ENCODE data around the gene SNTN.

The SNTN gene

DNA sequence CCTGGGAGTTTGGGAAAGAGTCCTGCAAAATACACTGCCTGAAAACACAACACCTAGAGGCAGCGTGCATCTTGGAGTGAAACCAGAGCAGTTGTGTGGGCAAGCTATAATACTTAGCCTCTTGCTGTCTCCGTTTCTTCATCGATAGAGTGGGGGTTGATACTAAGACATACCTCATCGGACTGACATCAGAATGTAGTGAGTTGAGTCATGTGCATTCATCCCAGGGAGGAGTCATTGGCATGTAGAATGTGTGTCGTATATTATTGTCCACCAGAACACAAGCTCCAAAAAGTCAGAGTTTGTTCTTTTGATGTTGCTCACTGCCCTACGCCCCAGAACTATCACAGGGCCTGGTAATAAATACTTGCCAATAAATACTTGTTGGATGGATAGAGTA lies 4.3 kb downstream of the SNTN start:
- TF ChIP-seq POLR2AphosphoS5 (IDR thresholded peaks at IDR 0.05; ENCODE audit: borderline replicate concordance, low read depth, low read length) (no peak), EZH2 (IDR thresholded peaks at IDR 0.05) (no peak), FOXP2 (optimal IDR thresholded peaks at IDR 0.05; ENCODE audit: control extremely low read depth, extremely low read length, insufficient read depth) (no peak)
- Histone ChIP-seq H3K27ac (no peak overlapping the region), H3K4me3 (no peak overlapping the region), H3K36me3 (ENCODE audit: insufficient read depth, low read length) (no peaks in the 10 kb centered on the region), H3K9me3 (ENCODE audit: low read depth, low read length) (no peaks in the 10 kb centered on the region), H3K9ac (ENCODE audit: insufficient read length) (no peak overlapping the region)
- no peak for DNase-seq (ENCODE audit: low read depth, low spot score)

DNA sequence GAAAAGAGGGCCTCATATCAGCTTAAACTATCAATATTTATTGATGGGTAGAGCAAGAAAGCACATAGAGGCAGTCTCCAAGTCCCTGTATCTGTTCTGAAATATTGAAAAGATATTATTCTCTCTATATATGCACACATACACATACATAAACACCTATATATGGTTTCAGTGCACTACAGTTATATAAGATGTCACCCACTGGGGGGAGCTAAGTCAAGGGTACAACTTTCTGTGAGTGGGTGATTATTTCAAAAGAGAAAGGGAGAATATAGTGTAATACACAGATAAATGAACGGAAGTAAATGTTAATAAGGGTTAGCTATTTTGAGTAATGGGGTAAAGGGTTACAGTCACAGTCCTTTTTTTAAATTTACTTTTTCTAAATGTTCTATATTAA lies 8.8 kb downstream of the SNTN start:
- no peak overlapping the region for H3K27ac ChIP-seq
- H3K4me3 ChIP-seq, result no peak overlapping the region
- H3K9me3 ChIP-seq (ENCODE audit: low read depth, low read length), result no peaks in the 10 kb centered on the region
- TF ChIP-seq POLR2AphosphoS5 (IDR thresholded peaks at IDR 0.05; ENCODE audit: borderline replicate concordance, low read depth, low read length) (no peak), FOXP2 (optimal IDR thresholded peaks at IDR 0.05; ENCODE audit: control extremely low read depth, extremely low read length, insufficient read depth) (no peak), EZH2 (IDR thresholded peaks at IDR 0.05) (no peak)
- H3K36me3 ChIP-seq (ENCODE audit: insufficient read depth, low read length), result no peaks in the 10 kb centered on the region
- H3K9ac ChIP-seq (ENCODE audit: insufficient read length), result no peak overlapping the region
- no peak for DNase-seq (ENCODE audit: low read depth, low spot score)

DNA sequence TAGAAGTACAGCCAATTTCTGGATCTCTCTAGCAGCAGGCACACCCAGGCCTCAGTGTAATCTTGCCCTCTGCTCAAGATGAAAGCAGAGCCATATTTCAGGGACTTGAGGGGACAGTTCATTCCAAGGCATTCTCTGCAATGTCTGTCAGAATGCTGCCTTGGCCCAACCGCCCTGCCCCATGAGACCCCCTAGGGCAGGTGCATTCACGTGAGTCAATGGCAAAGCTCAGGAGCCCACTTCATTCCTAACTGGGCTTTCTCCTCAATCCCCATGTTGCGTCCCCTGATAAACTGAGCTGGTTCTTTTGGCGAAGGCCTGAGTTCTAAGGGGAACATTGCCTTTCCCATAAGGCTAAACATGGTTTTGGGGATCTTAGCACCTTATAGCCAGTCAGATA lies 9.5 kb downstream of the SNTN start:
- TF ChIP-seq EZH2 (IDR thresholded peaks at IDR 0.05) (no peak), POLR2AphosphoS5 (IDR thresholded peaks at IDR 0.05; ENCODE audit: borderline replicate concordance, low read depth, low read length) (no peak), FOXP2 (optimal IDR thresholded peaks at IDR 0.05; ENCODE audit: control extremely low read depth, extremely low read length, insufficient read depth) (no peak)
- Histone ChIP-seq H3K9me3 (ENCODE audit: low read depth, low read length) (no peaks in the 10 kb centered on the region), H3K4me3 (no peak overlapping the region), H3K9ac (ENCODE audit: insufficient read length) (no peak overlapping the region), H3K36me3 (ENCODE audit: insufficient read depth, low read length) (no peaks in the 10 kb centered on the region), H3K27ac (no peak overlapping the region)
- no peak for DNase-seq (ENCODE audit: low read depth, low spot score)

DNA sequence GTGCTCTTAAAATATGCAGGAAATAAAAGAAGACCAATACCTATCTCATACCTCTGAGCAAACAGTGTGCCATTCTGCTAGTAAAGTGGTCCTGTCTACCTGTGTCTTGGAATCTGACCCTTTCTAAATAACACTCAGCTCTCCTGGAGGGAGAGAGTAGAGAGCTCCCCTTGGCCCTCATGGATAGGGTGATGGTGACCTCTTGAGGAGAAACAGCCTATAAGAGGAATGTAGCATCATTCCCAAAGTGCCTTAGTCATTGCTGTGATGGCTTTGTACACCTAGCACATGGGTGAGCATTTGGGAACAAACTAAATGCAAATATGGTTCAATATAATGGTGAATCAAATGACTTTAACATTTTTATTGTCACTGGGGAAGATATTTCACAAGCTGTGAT lies 10.0 kb downstream of the SNTN start:
- no peak for TF ChIP-seq EZH2 (IDR thresholded peaks at IDR 0.05)
- no peak for TF ChIP-seq POLR2AphosphoS5 (IDR thresholded peaks at IDR 0.05; ENCODE audit: borderline replicate concordance, low read depth, low read length)
- no peak for TF ChIP-seq FOXP2 (optimal IDR thresholded peaks at IDR 0.05; ENCODE audit: control extremely low read depth, extremely low read length, insufficient read depth)

DNA sequence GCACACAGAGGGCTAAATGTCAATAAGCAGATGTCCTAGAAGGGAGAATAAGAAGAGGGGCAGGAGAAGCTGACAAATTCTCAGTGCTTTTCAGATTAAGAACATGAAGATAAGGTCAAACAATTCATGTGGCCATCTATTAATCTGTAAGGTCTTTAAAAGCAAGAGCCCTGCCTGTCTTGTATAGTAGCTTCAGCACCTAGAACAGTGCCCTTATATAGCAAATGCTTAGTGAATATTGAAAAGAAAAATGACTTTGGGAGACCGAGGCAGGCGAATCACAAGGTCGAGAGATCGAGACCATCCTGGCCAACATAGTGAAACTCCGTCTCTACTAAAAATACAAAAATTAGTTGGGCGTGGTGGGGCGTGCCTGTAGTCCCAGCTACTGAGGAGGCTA lies 18.1 kb downstream of the SNTN start:
- Histone ChIP-seq H3K9me3 (ENCODE audit: low read depth, low read length) (no peaks in the 10 kb centered on the region), H3K27ac (no peak overlapping the region), H3K36me3 (ENCODE audit: insufficient read depth, low read length) (no peaks in the 10 kb centered on the region), H3K4me3 (no peak overlapping the region), H3K9ac (ENCODE audit: insufficient read length) (no peak overlapping the region)
- TF ChIP-seq POLR2AphosphoS5 (IDR thresholded peaks at IDR 0.05; ENCODE audit: borderline replicate concordance, low read depth, low read length) (no peak), FOXP2 (optimal IDR thresholded peaks at IDR 0.05; ENCODE audit: control extremely low read depth, extremely low read length, insufficient read depth) (no peak), EZH2 (IDR thresholded peaks at IDR 0.05) (no peak)
- DNase-seq (ENCODE audit: low read depth, low spot score), result no peak

More for the DNA sequence above, 10.0 kb downstream of the SNTN start:
- Histone ChIP-seq H3K4me3 (no peak overlapping the region), H3K9me3 (ENCODE audit: low read depth, low read length) (no peaks in the 10 kb centered on the region), H3K9ac (ENCODE audit: insufficient read length) (no peak overlapping the region), H3K36me3 (ENCODE audit: insufficient read depth, low read length) (no peaks in the 10 kb centered on the region), H3K27ac (no peak overlapping the region)
- no peak for DNase-seq (ENCODE audit: low read depth, low spot score)

DNA sequence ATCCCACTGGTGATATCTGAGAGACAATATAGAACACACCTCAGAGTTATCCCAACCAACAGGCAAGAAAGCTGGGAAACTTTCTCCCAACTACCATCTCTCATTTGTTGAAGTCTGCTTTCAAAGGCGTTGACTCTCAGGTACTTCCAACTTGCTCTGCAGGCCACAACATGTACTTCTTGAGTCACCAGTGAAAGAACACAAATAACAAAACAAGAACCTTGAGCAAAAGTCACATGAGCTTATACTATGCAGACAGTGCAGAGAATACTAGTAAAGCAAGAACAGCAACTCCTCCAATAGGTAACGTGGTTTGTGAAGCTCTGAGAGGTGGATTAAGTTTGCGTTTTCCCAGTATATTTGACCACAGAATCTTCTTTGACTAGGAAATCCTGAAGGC lies 20.6 kb downstream of the SNTN start:
- TF ChIP-seq POLR2AphosphoS5 (IDR thresholded peaks at IDR 0.05; ENCODE audit: borderline replicate concordance, low read depth, low read length) (no peak), FOXP2 (optimal IDR thresholded peaks at IDR 0.05; ENCODE audit: control extremely low read depth, extremely low read length, insufficient read depth) (no peak), EZH2 (IDR thresholded peaks at IDR 0.05) (no peak)
- H3K36me3 ChIP-seq (ENCODE audit: insufficient read depth, low read length), result no peaks in the 10 kb centered on the region
- no peak overlapping the region for H3K27ac ChIP-seq
- no peak overlapping the region for H3K9ac ChIP-seq (ENCODE audit: insufficient read length)
- DNase-seq (ENCODE audit: low read depth, low spot score), result no peak
- no peak overlapping the region for H3K4me3 ChIP-seq
- H3K9me3 ChIP-seq (ENCODE audit: low read depth, low read length), result no peaks in the 10 kb centered on the region

DNA sequence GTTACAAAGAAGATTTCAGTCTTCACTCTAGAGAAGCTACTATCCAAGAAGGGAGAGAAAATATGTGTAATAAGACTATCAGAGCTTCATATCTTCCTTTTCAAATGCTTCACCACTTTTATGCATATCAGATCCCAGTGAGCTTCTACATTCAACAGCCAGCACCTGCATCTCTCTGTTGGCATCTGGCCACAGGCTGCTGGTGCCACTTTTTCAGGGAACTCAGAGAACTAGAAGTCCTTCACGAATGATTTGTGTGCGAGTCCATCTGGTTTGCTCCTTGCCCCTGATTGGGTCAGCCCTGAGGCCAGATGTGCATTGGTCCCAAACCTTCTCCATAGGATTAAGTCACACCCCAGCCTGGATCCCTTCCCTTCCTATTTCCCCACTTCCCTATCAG lies 22.1 kb downstream of the SNTN start:
- H3K27ac ChIP-seq, result no peak overlapping the region
- H3K36me3 ChIP-seq (ENCODE audit: insufficient read depth, low read length), result no peaks in the 10 kb centered on the region
- DNase-seq (ENCODE audit: low read depth, low spot score), result no peak
- TF ChIP-seq POLR2AphosphoS5 (IDR thresholded peaks at IDR 0.05; ENCODE audit: borderline replicate concordance, low read depth, low read length) (no peak), FOXP2 (optimal IDR thresholded peaks at IDR 0.05; ENCODE audit: control extremely low read depth, extremely low read length, insufficient read depth) (no peak), EZH2 (IDR thresholded peaks at IDR 0.05) (no peak)
- no peak overlapping the region for H3K9ac ChIP-seq (ENCODE audit: insufficient read length)
- H3K4me3 ChIP-seq, result no peak overlapping the region
- H3K9me3 ChIP-seq (ENCODE audit: low read depth, low read length), result no peaks in the 10 kb centered on the region

DNA sequence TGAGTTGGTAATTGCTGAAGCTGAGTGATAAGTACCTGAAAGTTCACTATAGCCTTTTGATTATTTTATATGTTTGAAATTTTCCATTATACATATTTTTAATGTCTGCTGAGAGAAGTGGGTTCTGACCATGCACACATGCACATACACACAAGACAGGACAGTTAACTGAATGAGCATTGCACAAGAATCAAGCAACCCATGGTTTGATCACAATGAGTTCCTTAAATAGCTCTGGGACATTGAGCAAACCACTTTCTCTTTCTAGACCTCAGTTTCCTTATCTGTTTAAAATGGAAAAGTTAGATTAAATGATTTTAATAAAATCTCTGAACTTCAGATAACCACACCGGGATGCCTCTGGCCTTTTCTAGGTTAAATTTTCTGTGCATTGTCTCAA lies 26.7 kb downstream of the SNTN start:
- no peak for DNase-seq (ENCODE audit: low read depth, low spot score)
- Histone ChIP-seq H3K4me3 (no peak overlapping the region), H3K9me3 (ENCODE audit: low read depth, low read length) (no peaks in the 10 kb centered on the region), H3K36me3 (ENCODE audit: insufficient read depth, low read length) (no peaks in the 10 kb centered on the region), H3K27ac (no peak overlapping the region), H3K9ac (ENCODE audit: insufficient read length) (no peak overlapping the region)
- TF ChIP-seq POLR2AphosphoS5 (IDR thresholded peaks at IDR 0.05; ENCODE audit: borderline replicate concordance, low read depth, low read length) (no peak), FOXP2 (optimal IDR thresholded peaks at IDR 0.05; ENCODE audit: control extremely low read depth, extremely low read length, insufficient read depth) (no peak), EZH2 (IDR thresholded peaks at IDR 0.05) (no peak)

DNA sequence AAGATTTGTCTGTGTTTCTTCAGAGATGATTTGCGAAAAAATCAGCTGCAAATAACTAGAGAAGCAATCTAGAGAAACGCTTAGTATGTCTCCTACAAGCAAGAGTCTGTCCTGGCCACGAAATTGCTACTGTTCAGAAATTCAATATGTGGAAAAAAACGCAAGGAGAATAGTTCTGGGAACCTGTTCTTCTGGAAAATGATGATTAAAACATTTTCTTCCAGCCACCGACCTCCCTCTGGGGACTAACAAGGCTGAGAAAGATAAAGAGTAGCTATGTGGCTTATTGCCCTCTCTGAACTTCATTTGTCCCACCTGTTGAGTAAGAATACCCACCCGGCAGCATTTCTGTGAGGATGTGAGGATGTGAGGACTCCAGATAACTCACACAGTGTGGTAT lies 31.6 kb downstream of the SNTN start:
- Histone ChIP-seq H3K36me3 (ENCODE audit: insufficient read depth, low read length) (no peaks in the 10 kb centered on the region), H3K27ac (no peak overlapping the region), H3K4me3 (no peak overlapping the region), H3K9ac (ENCODE audit: insufficient read length) (no peak overlapping the region), H3K9me3 (ENCODE audit: low read depth, low read length) (no peaks in the 10 kb centered on the region)
- DNase-seq (ENCODE audit: low read depth, low spot score), result no peak
- TF ChIP-seq EZH2 (IDR thresholded peaks at IDR 0.05) (no peak), FOXP2 (optimal IDR thresholded peaks at IDR 0.05; ENCODE audit: control extremely low read depth, extremely low read length, insufficient read depth) (no peak), POLR2AphosphoS5 (IDR thresholded peaks at IDR 0.05; ENCODE audit: borderline replicate concordance, low read depth, low read length) (no peak)
